Measurements from ENCODE around the gene TMEM204.

DNA sequence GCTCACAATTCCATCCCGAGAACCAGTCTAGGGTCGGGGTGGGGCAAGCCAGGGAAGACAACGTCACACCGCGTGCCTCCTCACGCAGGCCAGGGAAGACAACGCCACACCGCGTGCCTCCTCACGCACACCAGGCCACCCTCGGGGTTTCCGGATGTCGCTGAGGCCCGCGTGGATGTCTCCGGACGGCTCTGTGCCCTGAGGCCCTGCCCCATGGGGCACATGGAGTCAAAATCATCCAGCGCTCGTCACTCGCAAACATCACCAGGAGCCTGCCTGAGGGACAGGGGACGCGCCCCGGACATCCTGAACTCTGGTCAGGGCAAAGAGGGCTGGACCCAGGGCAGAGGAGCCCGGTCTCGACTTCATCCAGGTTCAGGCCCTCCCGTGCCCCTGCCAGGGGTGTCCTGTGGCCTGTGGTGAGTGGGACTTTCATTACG, 3.7 kb downstream of the TMEM204 start:
- TF ChIP-seq, protein P1, sequence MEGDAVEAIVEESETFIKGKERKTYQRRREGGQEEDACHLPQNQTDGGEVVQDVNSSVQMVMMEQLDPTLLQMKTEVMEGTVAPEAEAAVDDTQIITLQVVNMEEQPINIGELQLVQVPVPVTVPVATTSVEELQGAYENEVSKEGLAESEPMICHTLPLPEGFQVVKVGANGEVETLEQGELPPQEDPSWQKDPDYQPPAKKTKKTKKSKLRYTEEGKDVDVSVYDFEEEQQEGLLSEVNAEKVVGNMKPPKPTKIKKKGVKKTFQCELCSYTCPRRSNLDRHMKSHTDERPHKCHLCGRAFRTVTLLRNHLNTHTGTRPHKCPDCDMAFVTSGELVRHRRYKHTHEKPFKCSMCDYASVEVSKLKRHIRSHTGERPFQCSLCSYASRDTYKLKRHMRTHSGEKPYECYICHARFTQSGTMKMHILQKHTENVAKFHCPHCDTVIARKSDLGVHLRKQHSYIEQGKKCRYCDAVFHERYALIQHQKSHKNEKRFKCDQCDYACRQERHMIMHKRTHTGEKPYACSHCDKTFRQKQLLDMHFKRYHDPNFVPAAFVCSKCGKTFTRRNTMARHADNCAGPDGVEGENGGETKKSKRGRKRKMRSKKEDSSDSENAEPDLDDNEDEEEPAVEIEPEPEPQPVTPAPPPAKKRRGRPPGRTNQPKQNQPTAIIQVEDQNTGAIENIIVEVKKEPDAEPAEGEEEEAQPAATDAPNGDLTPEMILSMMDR (IDR thresholded peaks at IDR 0.05), result no peak
- no peak for TF ChIP-seq POLR2A (IDR thresholded peaks at IDR 0.05)
